Gastroesophageal sphincter (tissue), 3 donors: ENCODE data around the gene IL4R.

Experiments used
- EP300 ChIP-seq: sonication (generic); formaldehyde crosslinking; IDR thresholded peaks from one replicate; pipeline ENCODE4 v1.6.1; 2017; ENCODE audit warnings: antibody characterized with exemption, mild to moderate bottlenecking
- TF ChIP-seq, protein P1 (sequence below), 4 experiments: fragments of 200-600 bp in 2 of 4; fragments of 450-650 bp in 2 of 4; sonication (generic) in 1 of 4; IDR thresholded peaks; one replicate each; pipeline ENCODE4 v1.5.1; 2017 to 2019; ENCODE audit warnings: antibody characterized with exemption in 4 of 4, mild to moderate bottlenecking in 2 of 4, moderate library complexity in 2 of 4

- TF ChIP-seq, protein P1, sequence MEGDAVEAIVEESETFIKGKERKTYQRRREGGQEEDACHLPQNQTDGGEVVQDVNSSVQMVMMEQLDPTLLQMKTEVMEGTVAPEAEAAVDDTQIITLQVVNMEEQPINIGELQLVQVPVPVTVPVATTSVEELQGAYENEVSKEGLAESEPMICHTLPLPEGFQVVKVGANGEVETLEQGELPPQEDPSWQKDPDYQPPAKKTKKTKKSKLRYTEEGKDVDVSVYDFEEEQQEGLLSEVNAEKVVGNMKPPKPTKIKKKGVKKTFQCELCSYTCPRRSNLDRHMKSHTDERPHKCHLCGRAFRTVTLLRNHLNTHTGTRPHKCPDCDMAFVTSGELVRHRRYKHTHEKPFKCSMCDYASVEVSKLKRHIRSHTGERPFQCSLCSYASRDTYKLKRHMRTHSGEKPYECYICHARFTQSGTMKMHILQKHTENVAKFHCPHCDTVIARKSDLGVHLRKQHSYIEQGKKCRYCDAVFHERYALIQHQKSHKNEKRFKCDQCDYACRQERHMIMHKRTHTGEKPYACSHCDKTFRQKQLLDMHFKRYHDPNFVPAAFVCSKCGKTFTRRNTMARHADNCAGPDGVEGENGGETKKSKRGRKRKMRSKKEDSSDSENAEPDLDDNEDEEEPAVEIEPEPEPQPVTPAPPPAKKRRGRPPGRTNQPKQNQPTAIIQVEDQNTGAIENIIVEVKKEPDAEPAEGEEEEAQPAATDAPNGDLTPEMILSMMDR (IDR thresholded peaks at IDR 0.05), result no peak
- no peak for TF ChIP-seq EP300
Observed at GRCh38 chr16:27327586-27327915, 13.8 kb downstream of the IL4R start.
